Mesothelial cell of epicardium (in vitro differentiated cells): Measurements from ENCODE around the gene RPS6KL1. TPM values are rescaled to one million over a fixed set of nuclear protein-coding genes. Genes with fewer than 3 reads are reported as not detected.
A peak's percentile ranks its signal among the peaks of the same experiment; 100 is the strongest.

Source experiments
- DNase-seq, 2 experiments: peaks; one replicate each; pipeline ENCODE4 v3.0.0; 2021; ENCODE audit warnings: low spot score in 2 of 2; ENCODE audit not compliant: unreplicated experiment in 2 of 2
- H3K27ac Mint-ChIP-seq: 2 replicates; pipeline ENCODE4 v1.8.0; 2021; ENCODE audit warnings: mixed read lengths
- H3K27me3 Mint-ChIP-seq: 2 replicates; pipeline ENCODE4 v1.8.0; 2021; ENCODE audit warnings: low read depth, mixed read lengths
- H3K36me3 Mint-ChIP-seq: 2 replicates; pipeline ENCODE4 v1.8.0; 2021; ENCODE audit warnings: mixed read lengths
- H3K4me1 Mint-ChIP-seq: 2 replicates; pipeline ENCODE4 v1.8.0; 2021; ENCODE audit warnings: mixed read lengths
- H3K4me3 Mint-ChIP-seq: 2 replicates; pipeline ENCODE4 v1.8.0; 2021; ENCODE audit warnings: mild to moderate bottlenecking, moderate library complexity, mixed read lengths
- H3K9me3 Mint-ChIP-seq: 2 replicates; pipeline ENCODE4 v1.8.0; 2021; ENCODE audit warnings: mixed read lengths
- total RNA-seq: library from RNA; stranded (reverse); gene quantifications from 3 replicates; pipeline ENCODE4 v1.2.1, GENCODE V29; 2021
- TF ChIP-seq, protein P1 (sequence below): fragments of 200-600 bp; sonication (generic); IDR thresholded peaks from one replicate; pipeline ENCODE4 v1.5.0; 2021; ENCODE audit warnings: antibody characterized with exemption; ENCODE audit not compliant: unreplicated experiment

RPS6KL1 gene, protein sequence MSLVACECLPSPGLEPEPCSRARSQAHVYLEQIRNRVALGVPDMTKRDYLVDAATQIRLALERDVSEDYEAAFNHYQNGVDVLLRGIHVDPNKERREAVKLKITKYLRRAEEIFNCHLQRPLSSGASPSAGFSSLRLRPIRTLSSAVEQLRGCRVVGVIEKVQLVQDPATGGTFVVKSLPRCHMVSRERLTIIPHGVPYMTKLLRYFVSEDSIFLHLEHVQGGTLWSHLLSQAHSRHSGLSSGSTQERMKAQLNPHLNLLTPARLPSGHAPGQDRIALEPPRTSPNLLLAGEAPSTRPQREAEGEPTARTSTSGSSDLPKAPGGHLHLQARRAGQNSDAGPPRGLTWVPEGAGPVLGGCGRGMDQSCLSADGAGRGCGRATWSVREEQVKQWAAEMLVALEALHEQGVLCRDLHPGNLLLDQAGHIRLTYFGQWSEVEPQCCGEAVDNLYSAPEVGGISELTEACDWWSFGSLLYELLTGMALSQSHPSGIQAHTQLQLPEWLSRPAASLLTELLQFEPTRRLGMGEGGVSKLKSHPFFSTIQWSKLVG
- total RNA-seq = 0.13 to 1.1 TPM (median 0.70 TPM) in 3 replicates

DNA sequence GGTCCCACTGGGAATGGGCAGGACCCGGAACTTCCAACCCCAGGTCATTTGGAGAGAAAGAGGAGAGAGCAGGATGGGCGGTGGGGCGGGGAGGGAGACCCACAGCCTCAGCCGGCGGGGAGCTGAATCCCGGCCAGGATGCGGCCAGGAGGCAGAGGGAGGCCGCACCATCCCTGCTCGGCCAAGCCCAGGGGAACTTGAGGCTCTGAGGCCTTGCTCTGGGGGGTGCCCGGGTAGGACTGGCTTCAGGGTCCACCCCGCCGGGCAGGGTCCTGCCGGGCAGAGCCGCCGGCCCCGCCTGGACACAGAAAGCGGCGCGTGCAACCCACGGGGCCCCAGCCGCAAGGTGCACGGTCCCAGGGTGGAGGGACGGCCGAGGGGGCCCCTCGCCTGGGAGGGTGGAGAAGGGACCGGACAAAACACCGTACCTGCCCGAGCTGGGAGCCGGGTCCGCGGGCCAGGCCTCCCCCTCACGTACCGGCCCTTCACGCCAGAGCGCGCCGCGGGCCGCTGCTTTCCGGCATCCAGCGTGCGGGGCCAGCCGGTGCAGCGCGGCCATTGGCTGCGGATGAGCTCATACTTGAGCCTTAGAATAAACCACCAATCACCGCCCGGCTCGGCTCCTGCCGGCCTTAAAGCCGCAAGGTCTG lies at the start of gene RPS6KL1:
RPS6KL1 (minus strand) TSS at position 509 of the 650 bp plus-strand sequence. CDS start 1,719 bp downstream, outside the sequence.
- H3K4me1 Mint-ChIP-seq = no peaks in the 10 kb centered on the region
- DNase-seq = peak; percentile 67 to 73
- no peaks in the 10 kb centered on the region for H3K9me3 Mint-ChIP-seq
- H3K36me3 Mint-ChIP-seq = no peaks in the 10 kb centered on the region
- peaks cover 41% of the 10 kb centered on the region for H3K27me3 Mint-ChIP-seq
- TF ChIP-seq, protein P1, sequence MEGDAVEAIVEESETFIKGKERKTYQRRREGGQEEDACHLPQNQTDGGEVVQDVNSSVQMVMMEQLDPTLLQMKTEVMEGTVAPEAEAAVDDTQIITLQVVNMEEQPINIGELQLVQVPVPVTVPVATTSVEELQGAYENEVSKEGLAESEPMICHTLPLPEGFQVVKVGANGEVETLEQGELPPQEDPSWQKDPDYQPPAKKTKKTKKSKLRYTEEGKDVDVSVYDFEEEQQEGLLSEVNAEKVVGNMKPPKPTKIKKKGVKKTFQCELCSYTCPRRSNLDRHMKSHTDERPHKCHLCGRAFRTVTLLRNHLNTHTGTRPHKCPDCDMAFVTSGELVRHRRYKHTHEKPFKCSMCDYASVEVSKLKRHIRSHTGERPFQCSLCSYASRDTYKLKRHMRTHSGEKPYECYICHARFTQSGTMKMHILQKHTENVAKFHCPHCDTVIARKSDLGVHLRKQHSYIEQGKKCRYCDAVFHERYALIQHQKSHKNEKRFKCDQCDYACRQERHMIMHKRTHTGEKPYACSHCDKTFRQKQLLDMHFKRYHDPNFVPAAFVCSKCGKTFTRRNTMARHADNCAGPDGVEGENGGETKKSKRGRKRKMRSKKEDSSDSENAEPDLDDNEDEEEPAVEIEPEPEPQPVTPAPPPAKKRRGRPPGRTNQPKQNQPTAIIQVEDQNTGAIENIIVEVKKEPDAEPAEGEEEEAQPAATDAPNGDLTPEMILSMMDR = no peak
- H3K4me3 Mint-ChIP-seq = peak within 1 kb of the TSS; percentile 52
- H3K27ac Mint-ChIP-seq = no peak within 1 kb of the TSS

DNA sequence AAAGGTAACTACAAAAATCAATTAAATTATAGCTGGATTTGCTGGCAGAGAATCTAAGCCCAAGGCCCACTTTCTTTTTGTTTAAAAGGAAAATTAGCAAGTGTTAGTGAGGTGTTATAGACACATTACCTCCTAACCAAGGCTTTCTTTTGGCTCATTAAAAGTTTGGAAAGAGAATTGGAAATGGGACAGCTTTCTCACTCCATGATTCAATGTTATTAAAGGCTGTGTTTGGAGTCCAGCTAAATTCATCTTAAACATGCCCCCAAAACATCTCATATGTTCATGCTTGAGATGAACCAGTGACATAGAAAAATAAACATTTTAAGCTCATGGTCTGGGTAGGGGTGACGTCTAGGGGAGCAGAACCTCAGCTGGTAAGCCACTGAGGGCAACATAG lies 45.8 kb upstream of the RPS6KL1 start:
- Mint-ChIP-seq H3K36me3 (no peaks in the 10 kb centered on the region), H3K27me3 (no peaks in the 10 kb centered on the region), H3K4me3 (no peak overlapping the region), H3K27ac (no peak overlapping the region), H3K9me3 (no peaks in the 10 kb centered on the region), H3K4me1 (peaks cover 8% of the 10 kb centered on the region)
- TF ChIP-seq, protein P1 = no peak
- no peak for DNase-seq

DNA sequence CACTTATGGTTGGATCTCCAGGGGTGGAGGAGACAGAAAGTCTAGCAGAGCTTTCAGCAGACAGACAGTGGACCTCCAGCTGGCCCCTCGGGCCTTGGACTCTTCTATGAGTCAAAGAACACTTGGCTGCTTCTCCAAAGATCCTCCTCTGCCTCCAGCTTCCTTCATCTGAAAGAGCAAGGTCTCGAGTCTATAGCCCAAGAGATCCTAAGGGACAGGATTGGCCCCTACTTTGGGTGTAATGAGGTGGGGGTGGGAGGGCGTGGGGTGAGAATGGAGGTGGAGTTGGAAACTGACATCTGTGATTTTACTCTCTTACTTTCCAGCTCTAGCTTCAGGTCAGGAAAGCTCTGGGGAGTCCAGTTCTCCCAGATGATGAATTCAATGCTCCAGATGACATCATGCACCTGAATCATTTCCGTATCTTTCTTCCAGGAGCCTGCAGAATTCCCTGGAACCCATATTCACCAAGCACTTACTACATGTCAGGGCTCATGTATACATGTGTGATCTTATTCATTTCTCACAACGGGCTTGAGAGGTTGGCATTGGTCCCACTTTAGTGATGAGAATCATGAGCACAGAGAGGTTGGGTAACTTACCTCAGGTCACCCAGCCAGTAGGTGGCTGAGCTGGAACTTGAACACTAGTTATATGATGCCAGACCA lies 42.6 kb upstream of the RPS6KL1 start:
- H3K9me3 Mint-ChIP-seq = no peaks in the 10 kb centered on the region
- no peaks in the 10 kb centered on the region for H3K27me3 Mint-ChIP-seq
- H3K4me1 Mint-ChIP-seq = peaks cover 11% of the 10 kb centered on the region
- no peak for DNase-seq
- TF ChIP-seq, protein P1 = no peak
- H3K36me3 Mint-ChIP-seq = no peaks in the 10 kb centered on the region
- H3K27ac Mint-ChIP-seq = no peak overlapping the region
- no peak overlapping the region for H3K4me3 Mint-ChIP-seq

DNA sequence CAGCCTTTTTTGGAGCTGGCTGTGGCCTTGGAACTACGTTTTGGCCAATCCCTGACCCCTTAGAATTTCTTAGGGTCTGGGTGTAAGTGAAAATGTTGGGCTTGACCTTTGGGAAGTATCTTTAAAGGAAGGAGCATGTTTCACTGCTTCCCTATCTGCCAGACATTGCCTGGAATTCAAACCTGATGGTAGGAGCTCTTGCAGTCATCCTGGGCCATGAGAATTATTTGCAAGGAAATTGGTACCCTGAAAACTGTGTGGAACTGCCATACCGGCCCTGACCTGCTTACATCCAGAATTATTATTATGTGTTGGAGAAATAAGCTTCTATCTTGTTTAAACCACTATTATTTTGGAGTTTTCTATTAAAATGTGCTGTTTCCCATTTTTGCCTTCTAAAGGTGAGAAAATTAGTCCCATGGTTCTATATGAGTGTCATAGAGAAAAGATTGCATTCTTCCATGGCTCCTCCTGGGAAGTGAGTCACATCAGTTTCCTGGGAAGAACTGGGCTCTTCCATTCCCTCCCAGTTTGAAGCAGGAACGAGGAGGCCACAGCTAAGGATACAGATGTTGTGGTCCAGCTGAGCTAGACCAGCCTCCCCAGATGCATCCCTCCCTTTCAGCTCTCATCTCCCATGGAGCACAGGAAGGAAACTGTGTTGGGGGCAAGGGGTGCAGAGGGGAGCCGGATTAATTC lies 41.9 kb upstream of the RPS6KL1 start:
- no peak overlapping the region for H3K4me3 Mint-ChIP-seq
- H3K4me1 Mint-ChIP-seq = peaks cover 11% of the 10 kb centered on the region
- H3K9me3 Mint-ChIP-seq = no peaks in the 10 kb centered on the region
- no peaks in the 10 kb centered on the region for H3K36me3 Mint-ChIP-seq
- TF ChIP-seq, protein P1 = no peak
- no peak overlapping the region for H3K27ac Mint-ChIP-seq
- no peak for DNase-seq
- H3K27me3 Mint-ChIP-seq = no peaks in the 10 kb centered on the region

DNA sequence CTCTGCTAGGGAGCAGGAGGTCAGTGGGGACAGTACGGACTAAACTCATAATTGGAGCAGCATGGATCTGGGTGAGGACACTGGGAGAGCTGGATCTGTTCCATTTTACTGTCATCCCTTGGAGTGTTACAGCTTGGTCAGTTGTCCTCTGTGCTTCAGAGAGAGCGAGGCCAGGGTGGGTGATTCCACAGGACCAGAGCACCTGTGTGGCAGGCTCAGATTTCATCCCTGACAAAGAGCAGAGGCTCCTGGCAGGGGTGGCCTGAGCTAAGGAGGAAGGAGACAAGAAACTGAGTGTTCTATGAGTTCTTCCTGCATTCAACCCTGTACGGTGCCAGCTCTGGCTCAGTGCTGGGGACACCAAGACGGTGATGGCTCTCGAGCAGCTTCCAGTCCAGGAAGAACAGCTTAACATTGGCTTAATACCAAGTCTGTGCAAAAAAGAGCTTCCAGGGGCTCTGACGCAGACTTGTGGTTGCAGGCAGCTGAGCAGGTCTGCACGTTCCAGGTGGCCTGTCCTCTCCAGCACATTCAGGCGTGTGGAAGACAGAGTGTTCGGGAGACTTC lies 40.7 kb upstream of the RPS6KL1 start:
- peaks cover 11% of the 10 kb centered on the region for H3K4me1 Mint-ChIP-seq
- H3K4me3 Mint-ChIP-seq = no peak overlapping the region
- no peak overlapping the region for H3K27ac Mint-ChIP-seq
- no peak for DNase-seq
- H3K9me3 Mint-ChIP-seq = no peaks in the 10 kb centered on the region
- TF ChIP-seq, protein P1 = no peak
- H3K36me3 Mint-ChIP-seq = no peaks in the 10 kb centered on the region
- H3K27me3 Mint-ChIP-seq = no peaks in the 10 kb centered on the region
